Astrocyte (in vitro differentiated cells and primary cell): ENCODE measurements around the gene NCF2.

Experiments
- EZH2 ChIP-seq: IDR thresholded peaks from 2 replicates; pipeline ENCODE4 v1.6.1; 2012; ENCODE audit warnings: mild to moderate bottlenecking, low read length, inconsistent platforms; ENCODE audit not compliant: insufficient read depth
- TF ChIP-seq, protein P1 (sequence below): IDR thresholded peaks from 2 replicates; pipeline ENCODE4 v1.5.1; 2011; ENCODE audit warnings: low read depth, mild to moderate bottlenecking, inconsistent platforms, low read length, moderate library complexity; ENCODE audit not compliant: insufficient read depth

- TF ChIP-seq EZH2: no peak
- TF ChIP-seq, protein P1, sequence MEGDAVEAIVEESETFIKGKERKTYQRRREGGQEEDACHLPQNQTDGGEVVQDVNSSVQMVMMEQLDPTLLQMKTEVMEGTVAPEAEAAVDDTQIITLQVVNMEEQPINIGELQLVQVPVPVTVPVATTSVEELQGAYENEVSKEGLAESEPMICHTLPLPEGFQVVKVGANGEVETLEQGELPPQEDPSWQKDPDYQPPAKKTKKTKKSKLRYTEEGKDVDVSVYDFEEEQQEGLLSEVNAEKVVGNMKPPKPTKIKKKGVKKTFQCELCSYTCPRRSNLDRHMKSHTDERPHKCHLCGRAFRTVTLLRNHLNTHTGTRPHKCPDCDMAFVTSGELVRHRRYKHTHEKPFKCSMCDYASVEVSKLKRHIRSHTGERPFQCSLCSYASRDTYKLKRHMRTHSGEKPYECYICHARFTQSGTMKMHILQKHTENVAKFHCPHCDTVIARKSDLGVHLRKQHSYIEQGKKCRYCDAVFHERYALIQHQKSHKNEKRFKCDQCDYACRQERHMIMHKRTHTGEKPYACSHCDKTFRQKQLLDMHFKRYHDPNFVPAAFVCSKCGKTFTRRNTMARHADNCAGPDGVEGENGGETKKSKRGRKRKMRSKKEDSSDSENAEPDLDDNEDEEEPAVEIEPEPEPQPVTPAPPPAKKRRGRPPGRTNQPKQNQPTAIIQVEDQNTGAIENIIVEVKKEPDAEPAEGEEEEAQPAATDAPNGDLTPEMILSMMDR: no peak
These were observed 14.6 kb upstream of the NCF2 start for GRCh38 chr1:183604815-183605214.
